Thoracic aorta (tissue), 2 donors: ENCODE data around the gene FBXL4. TPM values are rescaled to one million over a fixed set of nuclear protein-coding genes. Genes with fewer than 3 reads are reported as not detected.

ENCODE experiments used
- ATAC-seq: fragments of 150-250 bp; one replicate; pipeline ENCODE4 v1.8.0; 2017; ENCODE audit warnings: low read depth; ENCODE audit not compliant: insufficient number of reproducible peaks, low FRiP score
- DNase-seq: peaks from one replicate; pipeline ENCODE4 v3.0.0-alpha.2; 2020; ENCODE audit warnings: low spot score
- H3K27ac ChIP-seq, 2 donors: fragments of 200-600 bp; sonication (generic); 1 replicate in 1 of 2; 2 replicates in 1 of 2; pipeline ENCODE4 v1.5.1; 2016; ENCODE audit warnings: mild to moderate bottlenecking in 2 of 2, moderate library complexity in 2 of 2
- H3K27me3 ChIP-seq: fragments of 200-600 bp; sonication (generic); replicated peaks from 2 replicates; pipeline ENCODE4 v1.6.0; 2016; ENCODE audit warnings: mild to moderate bottlenecking; ENCODE audit not compliant: insufficient read depth
- H3K36me3 ChIP-seq: fragments of 200-600 bp; sonication (generic); one replicate; pipeline ENCODE4 v1.5.1; 2016
- H3K4me1 ChIP-seq, 2 donors: fragments of 200-600 bp; sonication (generic); 1 replicate in 1 of 2; 2 replicates in 1 of 2; pipeline versions ENCODE4 v1.5.1 to v1.6.0; 2016; ENCODE audit warnings: low read depth in 2 of 2, mild to moderate bottlenecking in 1 of 2; ENCODE audit not compliant: control insufficient read depth in 1 of 2
- H3K4me3 ChIP-seq: fragments of 200-600 bp; sonication (generic); 2 replicates; pipeline ENCODE4 v1.5.1; 2016; ENCODE audit warnings: mild to moderate bottlenecking
- H3K9me3 ChIP-seq: fragments of 200-600 bp; sonication (generic); 2 replicates; pipeline ENCODE4 v1.5.1; 2016
- total RNA-seq, 2 donors: library from RNA; depleted of rRNA; stranded (reverse); fragments of >200 nt; gene quantifications; one replicate each; pipeline versions ENCODE4 v1.1.0 to v1.2.3, GENCODE V29; 2016
- TF ChIP-seq, protein P1 (sequence below): fragments of 200-600 bp; sonication (generic); IDR thresholded peaks from one replicate; pipeline ENCODE4 v1.5.1; 2019; ENCODE audit warnings: antibody characterized with exemption

Gene FBXL4
- total RNA-seq, 2 donors from 2014 or later, result 18.3 to 31.7 TPM

DNA sequence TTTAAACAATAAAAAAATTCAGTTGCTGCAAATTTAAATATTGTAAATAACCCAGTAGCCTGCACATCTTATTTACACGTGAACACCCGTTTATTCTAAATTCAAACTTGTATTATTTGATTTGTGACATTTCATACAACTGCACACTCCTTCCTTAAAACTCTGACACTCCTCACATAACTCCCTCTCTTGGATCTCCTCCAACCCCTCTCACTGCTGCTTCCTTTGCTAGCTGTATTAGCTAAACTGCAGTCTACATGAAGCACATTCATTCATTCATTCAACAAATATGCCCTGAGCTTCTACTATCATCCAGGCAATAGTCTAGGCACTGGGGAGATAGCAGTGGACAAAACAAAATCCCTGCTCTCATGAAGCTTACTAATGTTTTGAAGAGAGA, 47.0 kb downstream of the FBXL4 start:
- DNase-seq, result no peak
- no peak overlapping the region for H3K4me3 ChIP-seq
- TF ChIP-seq, protein P1, sequence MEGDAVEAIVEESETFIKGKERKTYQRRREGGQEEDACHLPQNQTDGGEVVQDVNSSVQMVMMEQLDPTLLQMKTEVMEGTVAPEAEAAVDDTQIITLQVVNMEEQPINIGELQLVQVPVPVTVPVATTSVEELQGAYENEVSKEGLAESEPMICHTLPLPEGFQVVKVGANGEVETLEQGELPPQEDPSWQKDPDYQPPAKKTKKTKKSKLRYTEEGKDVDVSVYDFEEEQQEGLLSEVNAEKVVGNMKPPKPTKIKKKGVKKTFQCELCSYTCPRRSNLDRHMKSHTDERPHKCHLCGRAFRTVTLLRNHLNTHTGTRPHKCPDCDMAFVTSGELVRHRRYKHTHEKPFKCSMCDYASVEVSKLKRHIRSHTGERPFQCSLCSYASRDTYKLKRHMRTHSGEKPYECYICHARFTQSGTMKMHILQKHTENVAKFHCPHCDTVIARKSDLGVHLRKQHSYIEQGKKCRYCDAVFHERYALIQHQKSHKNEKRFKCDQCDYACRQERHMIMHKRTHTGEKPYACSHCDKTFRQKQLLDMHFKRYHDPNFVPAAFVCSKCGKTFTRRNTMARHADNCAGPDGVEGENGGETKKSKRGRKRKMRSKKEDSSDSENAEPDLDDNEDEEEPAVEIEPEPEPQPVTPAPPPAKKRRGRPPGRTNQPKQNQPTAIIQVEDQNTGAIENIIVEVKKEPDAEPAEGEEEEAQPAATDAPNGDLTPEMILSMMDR, result no peak
- no peak overlapping the region for H3K27ac ChIP-seq
- no peaks in the 10 kb centered on the region for H3K9me3 ChIP-seq
- no peaks in the 10 kb centered on the region for H3K27me3 ChIP-seq
- peaks cover 7% of the 10 kb centered on the region for H3K36me3 ChIP-seq
- ATAC-seq, result no peak
- H3K4me1 ChIP-seq, result peaks cover 0 to 19% of the 10 kb centered on the region in 2 donors

DNA sequence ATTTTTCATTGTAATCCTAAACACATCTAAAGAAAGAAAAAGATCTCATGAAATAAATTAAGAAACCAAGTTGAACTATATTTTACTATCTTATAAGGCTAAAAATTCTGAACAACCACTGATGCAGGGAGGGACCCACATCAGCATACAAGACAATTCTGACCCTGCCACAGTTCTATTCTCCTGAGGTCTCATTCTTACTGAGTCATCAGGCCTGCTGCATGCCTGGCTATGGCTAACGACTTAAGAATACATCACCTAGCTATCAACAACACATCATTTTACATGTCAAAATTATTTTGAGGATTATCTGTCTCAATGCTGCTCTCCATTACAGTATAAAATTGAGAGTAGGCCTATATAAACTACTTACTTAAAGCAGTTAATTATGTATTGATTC, 52.9 kb downstream of the FBXL4 start:
- H3K4me3 ChIP-seq, result no peak overlapping the region
- no peaks in the 10 kb centered on the region for H3K4me1 ChIP-seq
- H3K27ac ChIP-seq, result no peak overlapping the region
- TF ChIP-seq, protein P1, result no peak
- peaks cover 4% of the 10 kb centered on the region for H3K36me3 ChIP-seq
- no peaks in the 10 kb centered on the region for H3K9me3 ChIP-seq
- H3K27me3 ChIP-seq, result no peaks in the 10 kb centered on the region
- ATAC-seq, result no peak
- no peak for DNase-seq

DNA sequence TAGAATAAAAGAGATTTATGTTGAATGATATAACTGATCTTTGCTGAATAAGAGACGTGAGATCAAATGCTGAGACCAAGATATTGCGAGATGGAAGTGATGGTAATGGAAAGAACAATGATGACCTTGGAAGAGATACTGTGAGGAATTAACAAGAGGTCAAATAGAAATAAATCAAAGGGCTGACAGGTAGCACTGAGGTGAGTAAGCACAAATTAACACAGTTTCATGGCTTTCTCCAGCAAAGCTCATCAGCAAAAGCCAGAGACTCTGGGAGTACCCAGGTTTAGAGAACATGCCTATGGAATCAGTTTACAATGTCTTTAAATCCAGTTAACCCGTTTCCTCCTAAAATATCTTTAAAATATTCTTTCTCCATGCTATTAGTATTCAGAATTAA, 60.1 kb downstream of the FBXL4 start:
- Histone ChIP-seq H3K27me3 (no peaks in the 10 kb centered on the region), H3K4me1 (no peaks in the 10 kb centered on the region), H3K27ac (no peak overlapping the region), H3K36me3 (no peaks in the 10 kb centered on the region), H3K9me3 (no peaks in the 10 kb centered on the region), H3K4me3 (no peak overlapping the region)
- TF ChIP-seq, protein P1, result no peak
- no peak for DNase-seq
- no peak for ATAC-seq

DNA sequence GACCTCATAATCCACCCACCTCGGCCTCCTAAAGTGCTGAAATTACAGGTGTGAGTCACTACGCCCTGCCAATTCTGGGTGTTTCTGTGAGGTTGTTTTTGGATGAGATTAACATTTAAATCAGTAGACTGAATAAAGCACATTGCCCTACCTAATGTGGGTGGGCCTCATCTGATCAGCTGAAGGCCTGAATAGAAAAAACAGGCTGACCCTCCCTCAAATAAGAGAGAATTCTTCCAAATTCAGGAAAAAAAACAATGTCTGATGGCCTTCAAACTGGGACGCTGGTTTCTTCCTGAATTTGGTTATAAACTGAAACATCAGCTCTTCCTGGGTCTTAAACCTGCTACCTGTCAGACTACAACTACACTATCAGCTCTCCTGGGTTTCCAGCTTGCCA, 62.4 kb downstream of the FBXL4 start:
- Histone ChIP-seq H3K4me1 (no peaks in the 10 kb centered on the region), H3K9me3 (no peaks in the 10 kb centered on the region), H3K36me3 (no peaks in the 10 kb centered on the region), H3K4me3 (no peak overlapping the region), H3K27ac (no peak overlapping the region), H3K27me3 (no peaks in the 10 kb centered on the region)
- no peak for ATAC-seq
- TF ChIP-seq, protein P1, result no peak
- DNase-seq, result no peak

DNA sequence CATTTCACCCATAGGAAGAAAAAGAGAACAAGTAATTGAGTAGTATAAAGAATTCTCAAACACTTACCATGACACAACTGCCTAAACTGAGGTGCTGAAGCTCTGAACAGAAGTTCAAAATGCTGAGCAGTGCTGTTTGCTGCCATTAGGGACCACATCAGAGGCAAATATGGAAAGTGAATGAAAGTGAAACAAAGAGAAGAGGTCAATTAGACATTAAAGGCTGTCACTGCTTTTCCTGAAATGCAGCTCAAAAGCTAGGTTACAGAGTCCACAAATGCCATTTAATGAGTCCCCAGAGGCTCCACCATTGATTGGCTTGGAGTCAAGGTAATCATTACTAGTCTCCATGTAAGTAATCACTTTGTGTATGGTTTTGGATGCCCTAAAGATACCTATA, 67.3 kb downstream of the FBXL4 start:
- DNase-seq (no peak), ATAC-seq (no peak)
- TF ChIP-seq, protein P1, result no peak
- Histone ChIP-seq H3K9me3 (no peaks in the 10 kb centered on the region), H3K4me1 (peaks cover 0 to 13% of the 10 kb centered on the region in 2 donors), H3K27ac (no peak overlapping the region), H3K36me3 (no peaks in the 10 kb centered on the region), H3K27me3 (no peaks in the 10 kb centered on the region), H3K4me3 (no peak overlapping the region)
